Body of pancreas (tissue), 4 donors: Measurements from ENCODE around the gene NFIA.

ENCODE experiments used
- CTCF ChIP-seq, 7 experiments: fragments of 450-650 bp in 4 of 7; fragments of 200-600 bp in 3 of 7; sonication (generic) in 3 of 7; IDR thresholded peaks; one replicate each; pipeline ENCODE4 v1.5.1; 2016 to 2019; ENCODE audit warnings: antibody characterized with exemption in 7 of 7
- POLR2A ChIP-seq, 3 donors: fragments of 450-650 bp; IDR thresholded peaks; one replicate each; pipeline ENCODE4 v1.6.1; 2016; ENCODE audit warnings: antibody characterized with exemption in 3 of 3, mild to moderate bottlenecking in 2 of 3

- TF ChIP-seq CTCF (IDR thresholded peaks at IDR 0.05) (no peak), POLR2A (IDR thresholded peaks at IDR 0.05) (no peak)
Measured at GRCh38 chr1:61496501-61496900, 414.1 kb downstream of the NFIA start.
